ENCODE measurements around the gene SFTPA2. TPM values are rescaled to one million over a fixed set of nuclear protein-coding genes. Genes with fewer than 3 reads are reported as not detected.

The SFTPA2 gene
- total RNA-seq, 1 experiment from 2014 or later, result 2.8 TPM

DNA sequence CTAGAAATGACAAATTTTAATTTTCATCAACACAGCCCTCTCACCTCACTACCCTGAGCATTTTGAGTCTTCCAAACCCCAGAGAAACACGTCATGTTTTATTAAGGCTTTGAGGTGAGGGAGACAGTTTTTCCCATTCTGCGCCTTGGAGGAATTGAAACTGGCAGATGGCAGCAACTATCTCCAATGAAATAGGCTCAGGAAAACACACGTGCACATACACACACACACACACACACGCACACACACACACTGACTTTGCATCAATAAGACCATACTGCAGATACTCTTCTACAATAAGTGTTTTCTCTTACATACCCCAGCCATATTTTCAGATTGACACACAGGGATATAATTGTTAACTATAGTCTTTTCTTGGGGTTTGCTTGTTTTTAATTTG lies 3.2 kb upstream of the SFTPA2 start:
- H3K36me3 ChIP-seq (ENCODE audit: control insufficient read depth, insufficient read depth, low read length), result no peaks in the 10 kb centered on the region
- BruUV-seq (replicated peaks), result no TSS peak
- ATAC-seq (no peak), DNase-seq (ENCODE audit: low read depth, low spot score) (no peak)
- in situ Hi-C loops (cut with HindIII; ENCODE audit: low pct_unique_long_range_greater_than_20kb, low sequenced_read_pairs), result no loop called here
- peaks cover 32% of the 10 kb centered on the region for H3K27me3 ChIP-seq (ENCODE audit: control insufficient read depth, insufficient read depth, low read length)
- ChIA-PET CTCF (no interaction called here), POLR2A (no interaction called here)
- H3K9me3 ChIP-seq (ENCODE audit: control insufficient read depth, insufficient read depth, low read depth, low read length), result no peaks in the 10 kb centered on the region
- no peak overlapping the region for H3K4me3 ChIP-seq (ENCODE audit: low read depth in 2 of 2, low read length in 2 of 2)
- TF ChIP-seq REST (IDR thresholded peaks at IDR 0.05; ENCODE audit: insufficient read depth in 1 of 2, low read depth in 2 of 2, low read length in 1 of 2) (no peak), POLR2AphosphoS5 (IDR thresholded peaks at IDR 0.05; ENCODE audit: low read depth, low read length) (no peak)
- no peaks in the 10 kb centered on the region for H3K4me1 ChIP-seq (ENCODE audit: control insufficient read depth, insufficient read depth, low read length)
- intact Hi-C loops (cut with micrococcal nuclease; ENCODE audit: unreplicated experiment), result loop anchor here (5.0 kb wide), 1 partner anchor 369 kb away; no protein-coding TSS in a partner anchor
- no peak overlapping the region for H3K27ac ChIP-seq (ENCODE audit: low read length)

- BruUV-seq (replicated peaks), result no TSS peak
Measured at GRCh38 chr10:79562135-79562756, 2.0 kb upstream of the SFTPA2 start.

More at GRCh38 chr10:79562135-79562756, 2.0 kb upstream of the SFTPA2 start:
- intact Hi-C loops (cut with micrococcal nuclease; ENCODE audit: unreplicated experiment), result loop anchor here (1.0 to 5.0 kb wide), 2 partner anchors 46 to 370 kb away; no protein-coding TSS in a partner anchor
- Histone ChIP-seq H3K9me3 (ENCODE audit: control insufficient read depth, insufficient read depth, low read depth, low read length) (no peaks in the 10 kb centered on the region), H3K4me1 (ENCODE audit: control insufficient read depth, insufficient read depth, low read length) (no peaks in the 10 kb centered on the region), H3K27ac (ENCODE audit: low read length) (no peak overlapping the region), H3K36me3 (ENCODE audit: control insufficient read depth, insufficient read depth, low read length) (no peaks in the 10 kb centered on the region), H3K4me3 (ENCODE audit: low read depth in 2 of 2, low read length in 2 of 2) (no peak overlapping the region), H3K27me3 (ENCODE audit: control insufficient read depth, insufficient read depth, low read length) (peaks cover 22% of the 10 kb centered on the region)
- TF ChIP-seq, protein P1, sequence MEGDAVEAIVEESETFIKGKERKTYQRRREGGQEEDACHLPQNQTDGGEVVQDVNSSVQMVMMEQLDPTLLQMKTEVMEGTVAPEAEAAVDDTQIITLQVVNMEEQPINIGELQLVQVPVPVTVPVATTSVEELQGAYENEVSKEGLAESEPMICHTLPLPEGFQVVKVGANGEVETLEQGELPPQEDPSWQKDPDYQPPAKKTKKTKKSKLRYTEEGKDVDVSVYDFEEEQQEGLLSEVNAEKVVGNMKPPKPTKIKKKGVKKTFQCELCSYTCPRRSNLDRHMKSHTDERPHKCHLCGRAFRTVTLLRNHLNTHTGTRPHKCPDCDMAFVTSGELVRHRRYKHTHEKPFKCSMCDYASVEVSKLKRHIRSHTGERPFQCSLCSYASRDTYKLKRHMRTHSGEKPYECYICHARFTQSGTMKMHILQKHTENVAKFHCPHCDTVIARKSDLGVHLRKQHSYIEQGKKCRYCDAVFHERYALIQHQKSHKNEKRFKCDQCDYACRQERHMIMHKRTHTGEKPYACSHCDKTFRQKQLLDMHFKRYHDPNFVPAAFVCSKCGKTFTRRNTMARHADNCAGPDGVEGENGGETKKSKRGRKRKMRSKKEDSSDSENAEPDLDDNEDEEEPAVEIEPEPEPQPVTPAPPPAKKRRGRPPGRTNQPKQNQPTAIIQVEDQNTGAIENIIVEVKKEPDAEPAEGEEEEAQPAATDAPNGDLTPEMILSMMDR (IDR thresholded peaks at IDR 0.05), result peak; percentile 98
- TF ChIP-seq REST (IDR thresholded peaks at IDR 0.05; ENCODE audit: insufficient read depth in 1 of 2, low read depth in 2 of 2, low read length in 1 of 2), result no peak
- POLR2A ChIA-PET, result no interaction called here
- in situ Hi-C loops (cut with HindIII; ENCODE audit: low pct_unique_long_range_greater_than_20kb, low sequenced_read_pairs), result no loop called here
- DNase-seq (ENCODE audit: low read depth, low spot score) (peak; percentile 39), ATAC-seq (peak; percentile 96)
- CTCF ChIA-PET, result no interaction called here
